ENCODE data around the gene SLC10A3.

DNA sequence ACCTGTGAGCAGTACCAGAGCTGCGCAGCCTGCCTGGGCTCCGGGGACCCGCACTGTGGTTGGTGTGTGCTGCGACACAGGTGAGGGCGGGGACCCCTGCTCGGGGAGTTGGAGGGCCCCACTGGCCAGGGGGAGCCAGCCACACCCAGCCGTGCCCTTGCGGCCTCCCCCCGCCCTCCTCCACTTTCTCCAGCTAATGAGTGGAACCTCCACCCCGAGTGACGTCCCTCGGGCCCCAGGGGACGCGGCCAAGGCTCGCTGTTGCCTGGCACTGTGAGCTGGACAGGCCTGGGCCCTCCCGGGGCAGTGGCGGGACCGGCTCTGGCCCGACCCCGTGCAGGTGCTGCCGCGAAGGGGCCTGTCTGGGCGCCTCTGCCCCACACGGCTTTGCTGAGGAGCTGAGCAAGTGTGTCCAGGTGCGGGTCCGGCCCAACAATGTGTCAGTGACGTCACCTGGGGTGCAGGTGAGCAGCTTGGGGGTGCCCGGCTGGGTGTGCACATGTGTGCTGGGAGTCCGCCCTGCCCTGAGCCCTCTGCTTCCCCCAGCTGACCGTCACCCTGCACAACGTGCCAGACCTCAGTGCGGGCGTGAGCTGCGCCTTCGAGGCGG, 26.7 kb downstream of the SLC10A3 start:
- TF ChIP-seq, protein P1, sequence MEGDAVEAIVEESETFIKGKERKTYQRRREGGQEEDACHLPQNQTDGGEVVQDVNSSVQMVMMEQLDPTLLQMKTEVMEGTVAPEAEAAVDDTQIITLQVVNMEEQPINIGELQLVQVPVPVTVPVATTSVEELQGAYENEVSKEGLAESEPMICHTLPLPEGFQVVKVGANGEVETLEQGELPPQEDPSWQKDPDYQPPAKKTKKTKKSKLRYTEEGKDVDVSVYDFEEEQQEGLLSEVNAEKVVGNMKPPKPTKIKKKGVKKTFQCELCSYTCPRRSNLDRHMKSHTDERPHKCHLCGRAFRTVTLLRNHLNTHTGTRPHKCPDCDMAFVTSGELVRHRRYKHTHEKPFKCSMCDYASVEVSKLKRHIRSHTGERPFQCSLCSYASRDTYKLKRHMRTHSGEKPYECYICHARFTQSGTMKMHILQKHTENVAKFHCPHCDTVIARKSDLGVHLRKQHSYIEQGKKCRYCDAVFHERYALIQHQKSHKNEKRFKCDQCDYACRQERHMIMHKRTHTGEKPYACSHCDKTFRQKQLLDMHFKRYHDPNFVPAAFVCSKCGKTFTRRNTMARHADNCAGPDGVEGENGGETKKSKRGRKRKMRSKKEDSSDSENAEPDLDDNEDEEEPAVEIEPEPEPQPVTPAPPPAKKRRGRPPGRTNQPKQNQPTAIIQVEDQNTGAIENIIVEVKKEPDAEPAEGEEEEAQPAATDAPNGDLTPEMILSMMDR (conservative IDR thresholded peaks at IDR 0.05), result no peak
- TF ChIP-seq EZH2 (IDR thresholded peaks at IDR 0.05; ENCODE audit: low read depth), result no peak
